ENCODE results near the gene SGCD. TPM values are rescaled to one million over a fixed set of nuclear protein-coding genes. Genes with fewer than 3 reads are reported as not detected.

SGCD gene
- total and polyA plus RNA-seq, 9 of the 15 experiments (the other 6 are each of a cell fraction or from before 2014, with no cell fraction given): not detected

DNA sequence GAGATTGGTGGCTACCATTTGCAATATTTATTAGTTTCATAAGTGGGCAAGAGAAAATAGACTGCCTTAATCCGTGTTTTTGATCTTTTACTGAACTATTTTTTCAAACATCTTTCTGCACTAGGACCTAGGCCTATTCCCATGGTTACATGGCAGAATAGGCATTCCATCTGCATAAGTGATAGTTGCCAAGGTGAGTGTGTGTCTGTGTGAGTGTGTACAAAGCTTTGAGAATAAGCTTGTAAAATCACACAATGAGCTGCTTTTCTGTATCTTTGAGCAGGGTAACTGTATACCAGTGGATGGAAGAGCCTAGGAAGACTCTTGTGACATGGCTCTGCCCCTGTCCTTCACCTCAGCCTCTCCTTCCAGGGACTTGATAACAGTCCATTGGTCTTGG lies 92.7 kb downstream of the SGCD start:
- Histone ChIP-seq H3K27ac (ENCODE audit: extremely low read depth, low read depth, low read length) (no peak overlapping the region), H3K9me3 (replicated peaks; ENCODE audit: control insufficient read depth, insufficient read depth, low read depth, low read length) (peaks cover 2% of the 10 kb centered on the region; the same call in 1 of the 2 replicates), H3K4me2 (ENCODE audit: insufficient read depth, low read length) (no peak overlapping the region), H3K4me3 (no peak overlapping the region), H3K9me1 (ENCODE audit: control insufficient read depth, insufficient read depth, low read length) (no peaks in the 10 kb centered on the region), H3K9ac (ENCODE audit: insufficient read depth in 1 of 2, low read depth in 2 of 2, low read length in 2 of 2) (no peak overlapping the region), H2AFZ (ENCODE audit: low read depth, low read length) (no peak overlapping the region), H3K27me3 (ENCODE audit: control insufficient read depth in 2 of 2, insufficient read depth in 2 of 2, low read length in 2 of 2) (no peaks in the 10 kb centered on the region), H3K79me2 (ENCODE audit: control insufficient read depth, insufficient read depth, low read length) (no peaks in the 10 kb centered on the region), H3K4me1 (replicated peaks in 1 of 2; ENCODE audit: control insufficient read depth in 2 of 2, insufficient read depth in 2 of 2, low read length in 2 of 2) (no peaks in the 10 kb centered on the region), H4K20me1 (replicated peaks; ENCODE audit: control insufficient read depth, insufficient read depth, low read length) (no peaks in the 10 kb centered on the region), H3K36me3 (ENCODE audit: control insufficient read depth, insufficient read depth, low read length) (no peaks in the 10 kb centered on the region)
- ChIA-PET CTCF (ENCODE audit: low intra/inter-chr PET ratio) (no interaction called here), POLR2A (no interaction called here)
- ATAC-seq (no peak), DNase-seq (ENCODE audit: extremely low read depth in 1 of 4, low spot score in 3 of 4) (no peak), FAIRE-seq (no peak)
- intact Hi-C loops (cut with micrococcal nuclease): no loop called here
- no TSS peak for BruUV-seq (replicated peaks)
- 0% methylated on average over 1 of the region's 1 CpG for WGBS (ENCODE audit: insufficient coverage, low coverage, missing lambda C conversion rate)
- in situ Hi-C loops (cut with MboI): no loop called here
- TF ChIP-seq, protein P1, sequence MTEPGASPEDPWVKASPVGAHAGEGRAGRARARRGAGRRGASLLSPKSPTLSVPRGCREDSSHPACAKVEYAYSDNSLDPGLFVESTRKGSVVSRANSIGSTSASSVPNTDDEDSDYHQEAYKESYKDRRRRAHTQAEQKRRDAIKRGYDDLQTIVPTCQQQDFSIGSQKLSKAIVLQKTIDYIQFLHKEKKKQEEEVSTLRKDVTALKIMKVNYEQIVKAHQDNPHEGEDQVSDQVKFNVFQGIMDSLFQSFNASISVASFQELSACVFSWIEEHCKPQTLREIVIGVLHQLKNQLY (CRISPR knock-in tag; conservative IDR thresholded peaks at IDR 0.05): no peak
- no peak for TF ChIP-seq ETV5 (CRISPR knock-in tag; IDR thresholded peaks at IDR 0.05; ENCODE audit: low read depth)
- TF ChIP-seq, protein P2, sequence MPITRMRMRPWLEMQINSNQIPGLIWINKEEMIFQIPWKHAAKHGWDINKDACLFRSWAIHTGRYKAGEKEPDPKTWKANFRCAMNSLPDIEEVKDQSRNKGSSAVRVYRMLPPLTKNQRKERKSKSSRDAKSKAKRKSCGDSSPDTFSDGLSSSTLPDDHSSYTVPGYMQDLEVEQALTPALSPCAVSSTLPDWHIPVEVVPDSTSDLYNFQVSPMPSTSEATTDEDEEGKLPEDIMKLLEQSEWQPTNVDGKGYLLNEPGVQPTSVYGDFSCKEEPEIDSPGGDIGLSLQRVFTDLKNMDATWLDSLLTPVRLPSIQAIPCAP (CRISPR knock-in tag; IDR thresholded peaks at IDR 0.05; ENCODE audit: borderline replicate concordance): no peak
- no peak for TF ChIP-seq SMARCB1 (IDR thresholded peaks at IDR 0.05; ENCODE audit: insufficient read length, low read depth)
- TF ChIP-seq, protein P3, sequence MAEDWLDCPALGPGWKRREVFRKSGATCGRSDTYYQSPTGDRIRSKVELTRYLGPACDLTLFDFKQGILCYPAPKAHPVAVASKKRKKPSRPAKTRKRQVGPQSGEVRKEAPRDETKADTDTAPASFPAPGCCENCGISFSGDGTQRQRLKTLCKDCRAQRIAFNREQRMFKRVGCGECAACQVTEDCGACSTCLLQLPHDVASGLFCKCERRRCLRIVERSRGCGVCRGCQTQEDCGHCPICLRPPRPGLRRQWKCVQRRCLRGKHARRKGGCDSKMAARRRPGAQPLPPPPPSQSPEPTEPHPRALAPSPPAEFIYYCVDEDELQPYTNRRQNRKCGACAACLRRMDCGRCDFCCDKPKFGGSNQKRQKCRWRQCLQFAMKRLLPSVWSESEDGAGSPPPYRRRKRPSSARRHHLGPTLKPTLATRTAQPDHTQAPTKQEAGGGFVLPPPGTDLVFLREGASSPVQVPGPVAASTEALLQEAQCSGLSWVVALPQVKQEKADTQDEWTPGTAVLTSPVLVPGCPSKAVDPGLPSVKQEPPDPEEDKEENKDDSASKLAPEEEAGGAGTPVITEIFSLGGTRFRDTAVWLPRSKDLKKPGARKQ (CRISPR knock-in tag; IDR thresholded peaks at IDR 0.05): no peak
- TF ChIP-seq CHD1 (IDR thresholded peaks at IDR 0.05; ENCODE audit: low read length): no peak
- TF ChIP-seq BRF1 (IDR thresholded peaks at IDR 0.05; ENCODE audit: borderline replicate concordance, extremely low read depth, insufficient read length): no peak
- no peak for TF ChIP-seq SAFB2 (IDR thresholded peaks at IDR 0.05; ENCODE audit: borderline replicate concordance, low read depth, low read length, severe bottlenecking)
